Stimulated activated memory B cell treated with anti-CD40 and anti-IgM and Interleukin-4, amounts not matched to agents 10 μg/mL and 1 μg/mL and 100 μg/mL, for 72 hours (primary cell): ENCODE results near the gene FLT1.

Experiments used
- ATAC-seq: fragments of 150-1000 bp; cut with Tn5 transposase; 2 replicates; pipeline ENCODE4 v1.10.0; 2021
- H3K27ac Mint-ChIP-seq: one replicate; pipeline ENCODE4 v1.8.0; 2022; ENCODE audit warnings: mild to moderate bottlenecking, mixed read lengths
- H3K27me3 Mint-ChIP-seq: one replicate; pipeline ENCODE4 v1.8.0; 2022; ENCODE audit warnings: mixed read lengths
- H3K36me3 Mint-ChIP-seq: one replicate; pipeline ENCODE4 v1.8.0; 2022; ENCODE audit warnings: mixed read lengths
- H3K4me1 Mint-ChIP-seq: one replicate; pipeline ENCODE4 v1.8.0; 2022; ENCODE audit warnings: mixed read lengths
- H3K4me3 Mint-ChIP-seq: one replicate; pipeline ENCODE4 v1.8.0; 2022; ENCODE audit warnings: mild to moderate bottlenecking, moderate library complexity, mixed read lengths
- H3K9me3 Mint-ChIP-seq: one replicate; pipeline ENCODE4 v1.8.0; 2022; ENCODE audit warnings: mixed read lengths

The FLT1 gene

GRCh38 chr13:28333204-28333881 is 161.6 kb downstream of the FLT1 start:
- H3K27me3 Mint-ChIP-seq = no peaks in the 10 kb centered on the region
- no peaks in the 10 kb centered on the region for H3K9me3 Mint-ChIP-seq
- H3K36me3 Mint-ChIP-seq = no peaks in the 10 kb centered on the region
- no peak overlapping the region for H3K27ac Mint-ChIP-seq
- ATAC-seq = no peak
- H3K4me1 Mint-ChIP-seq = no peaks in the 10 kb centered on the region
- H3K4me3 Mint-ChIP-seq = no peak overlapping the region

- H3K9me3 Mint-ChIP-seq = no peaks in the 10 kb centered on the region
- ATAC-seq = no peak
- H3K4me1 Mint-ChIP-seq = no peaks in the 10 kb centered on the region
- H3K36me3 Mint-ChIP-seq = no peaks in the 10 kb centered on the region
- no peak overlapping the region for H3K27ac Mint-ChIP-seq
- no peaks in the 10 kb centered on the region for H3K27me3 Mint-ChIP-seq
- no peak overlapping the region for H3K4me3 Mint-ChIP-seq
Observed at GRCh38 chr13:28329395-28330158, 165.4 kb downstream of the FLT1 start.

- Mint-ChIP-seq H3K27me3 (no peaks in the 10 kb centered on the region), H3K4me3 (no peak overlapping the region), H3K9me3 (no peaks in the 10 kb centered on the region), H3K27ac (no peak overlapping the region), H3K36me3 (no peaks in the 10 kb centered on the region), H3K4me1 (peaks cover 7% of the 10 kb centered on the region)
- no peak for ATAC-seq
Observed at GRCh38 chr13:28328271-28328607, 166.7 kb downstream of the FLT1 start.

GRCh38 chr13:28327373-28328270 is 167.3 kb downstream of the FLT1 start:
- H3K4me3 Mint-ChIP-seq = no peak overlapping the region
- H3K27ac Mint-ChIP-seq = no peak overlapping the region

GRCh38 chr13:28326056-28326455 is 168.9 kb downstream of the FLT1 start:
- Mint-ChIP-seq H3K36me3 (no peaks in the 10 kb centered on the region), H3K27ac (no peak overlapping the region), H3K9me3 (no peaks in the 10 kb centered on the region), H3K4me3 (no peak overlapping the region), H3K4me1 (peaks cover 7% of the 10 kb centered on the region), H3K27me3 (no peaks in the 10 kb centered on the region)
- ATAC-seq = no peak

More at GRCh38 chr13:28327373-28328270, 167.3 kb downstream of the FLT1 start:
- ATAC-seq = no peak
- Mint-ChIP-seq H3K4me1 (peaks cover 7% of the 10 kb centered on the region), H3K9me3 (no peaks in the 10 kb centered on the region), H3K36me3 (no peaks in the 10 kb centered on the region), H3K27me3 (no peaks in the 10 kb centered on the region)

- Mint-ChIP-seq H3K4me1 (peaks cover 7% of the 10 kb centered on the region), H3K36me3 (no peaks in the 10 kb centered on the region), H3K4me3 (no peak overlapping the region), H3K9me3 (no peaks in the 10 kb centered on the region), H3K27me3 (no peaks in the 10 kb centered on the region), H3K27ac (no peak overlapping the region)
- ATAC-seq = no peak
Observed at GRCh38 chr13:28325022-28325421, 169.9 kb downstream of the FLT1 start.

- Mint-ChIP-seq H3K36me3 (no peaks in the 10 kb centered on the region), H3K4me3 (no peak overlapping the region), H3K4me1 (peaks cover 7% of the 10 kb centered on the region), H3K27me3 (no peaks in the 10 kb centered on the region), H3K27ac (no peak overlapping the region), H3K9me3 (no peaks in the 10 kb centered on the region)
- peak; percentile 69 for ATAC-seq
Observed at GRCh38 chr13:28324181-28324789, 170.6 kb downstream of the FLT1 start.

- H3K9me3 Mint-ChIP-seq = no peaks in the 10 kb centered on the region
- H3K27ac Mint-ChIP-seq = no peak overlapping the region
- H3K4me3 Mint-ChIP-seq = no peak overlapping the region
- peaks cover 7% of the 10 kb centered on the region for H3K4me1 Mint-ChIP-seq
- H3K36me3 Mint-ChIP-seq = no peaks in the 10 kb centered on the region
- ATAC-seq = no peak
- no peaks in the 10 kb centered on the region for H3K27me3 Mint-ChIP-seq
Observed at GRCh38 chr13:28322256-28322905, 172.5 kb downstream of the FLT1 start.

GRCh38 chr13:28321756-28322155 is 173.2 kb downstream of the FLT1 start:
- H3K27me3 Mint-ChIP-seq = no peaks in the 10 kb centered on the region
- H3K9me3 Mint-ChIP-seq = no peaks in the 10 kb centered on the region
- no peak for ATAC-seq
- H3K36me3 Mint-ChIP-seq = no peaks in the 10 kb centered on the region
- no peak overlapping the region for H3K27ac Mint-ChIP-seq
- H3K4me1 Mint-ChIP-seq = peaks cover 7% of the 10 kb centered on the region
- H3K4me3 Mint-ChIP-seq = no peak overlapping the region

GRCh38 chr13:28320884-28321574 is 173.9 kb downstream of the FLT1 start:
- Mint-ChIP-seq H3K36me3 (no peaks in the 10 kb centered on the region), H3K27me3 (no peaks in the 10 kb centered on the region), H3K4me3 (no peak overlapping the region), H3K4me1 (peaks cover 7% of the 10 kb centered on the region), H3K27ac (no peak overlapping the region), H3K9me3 (no peaks in the 10 kb centered on the region)
- no peak for ATAC-seq

- Mint-ChIP-seq H3K9me3 (no peaks in the 10 kb centered on the region), H3K4me3 (no peak overlapping the region), H3K27ac (no peak overlapping the region), H3K4me1 (peaks cover 7% of the 10 kb centered on the region), H3K36me3 (no peaks in the 10 kb centered on the region), H3K27me3 (no peaks in the 10 kb centered on the region)
- ATAC-seq = no peak
Observed at GRCh38 chr13:28320209-28320608, 174.7 kb downstream of the FLT1 start.

- no peaks in the 10 kb centered on the region for H3K27me3 Mint-ChIP-seq
- no peak overlapping the region for H3K4me3 Mint-ChIP-seq
- ATAC-seq = no peak
- H3K4me1 Mint-ChIP-seq = peaks cover 7% of the 10 kb centered on the region
- H3K27ac Mint-ChIP-seq = no peak overlapping the region
- H3K9me3 Mint-ChIP-seq = no peaks in the 10 kb centered on the region
- no peaks in the 10 kb centered on the region for H3K36me3 Mint-ChIP-seq
Observed at GRCh38 chr13:28319528-28319927, 175.4 kb downstream of the FLT1 start.

GRCh38 chr13:28318496-28318895 is 176.4 kb downstream of the FLT1 start:
- Mint-ChIP-seq H3K36me3 (no peaks in the 10 kb centered on the region), H3K4me3 (no peak overlapping the region), H3K4me1 (no peaks in the 10 kb centered on the region), H3K27me3 (no peaks in the 10 kb centered on the region), H3K9me3 (no peaks in the 10 kb centered on the region), H3K27ac (no peak overlapping the region)
- no peak for ATAC-seq

- H3K4me3 Mint-ChIP-seq = no peak overlapping the region
- ATAC-seq = peak; percentile 29
Observed at GRCh38 chr13:28316836-28317235, 178.1 kb downstream of the FLT1 start.

More at GRCh38 chr13:28316836-28317235, 178.1 kb downstream of the FLT1 start:
- Mint-ChIP-seq H3K36me3 (no peaks in the 10 kb centered on the region), H3K4me1 (no peaks in the 10 kb centered on the region), H3K27ac (no peak overlapping the region), H3K9me3 (no peaks in the 10 kb centered on the region), H3K27me3 (no peaks in the 10 kb centered on the region)
